ENCODE results near the gene KLF17.
"Not testable (repeated sequence)": the region's sequence is repeated elsewhere in the genome, so short reads cannot be mapped to it uniquely, and the experiment has no call there.

The KLF17 gene

DNA sequence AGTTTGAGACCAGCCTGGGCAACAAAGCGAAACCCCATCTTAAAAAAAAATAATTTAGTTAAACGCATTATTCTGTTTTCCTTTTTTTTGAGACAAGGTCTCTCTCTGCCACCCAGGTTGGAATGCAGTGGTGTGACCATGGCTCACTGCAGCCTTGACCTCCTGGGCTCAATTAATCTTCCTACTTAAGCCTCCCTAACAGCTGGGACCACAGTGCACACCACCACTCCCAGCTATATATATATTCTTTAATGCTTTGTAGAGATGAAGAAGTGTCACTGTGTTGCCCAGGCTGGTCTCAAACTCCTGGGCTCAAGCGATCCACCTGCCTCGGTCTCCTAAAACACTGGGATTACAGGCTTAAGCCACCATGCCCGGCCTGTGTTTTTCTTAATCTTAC is 7.7 kb upstream of the KLF17 start:
- no peak for DNase-seq (ENCODE audit: low read depth)

DNA sequence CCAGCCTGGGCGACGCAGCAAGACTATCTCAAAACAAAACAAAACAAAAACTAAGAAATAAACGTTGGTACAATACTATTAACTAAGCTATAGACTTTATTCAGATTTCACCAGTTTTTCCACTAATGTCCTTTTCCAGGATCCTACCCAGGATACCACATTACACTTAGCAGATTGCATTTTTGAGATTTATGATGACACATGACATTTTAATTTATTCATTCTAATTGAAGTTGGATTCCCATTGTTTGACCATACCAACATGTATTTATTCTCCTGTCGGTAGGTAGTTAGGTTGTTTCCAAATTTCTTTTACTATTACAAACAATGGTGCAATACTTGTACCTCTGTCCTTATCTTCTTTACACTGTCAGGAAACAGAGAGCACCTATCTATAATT is 6.8 kb upstream of the KLF17 start:
- DNase-seq (ENCODE audit: low read depth) = no peak

DNA sequence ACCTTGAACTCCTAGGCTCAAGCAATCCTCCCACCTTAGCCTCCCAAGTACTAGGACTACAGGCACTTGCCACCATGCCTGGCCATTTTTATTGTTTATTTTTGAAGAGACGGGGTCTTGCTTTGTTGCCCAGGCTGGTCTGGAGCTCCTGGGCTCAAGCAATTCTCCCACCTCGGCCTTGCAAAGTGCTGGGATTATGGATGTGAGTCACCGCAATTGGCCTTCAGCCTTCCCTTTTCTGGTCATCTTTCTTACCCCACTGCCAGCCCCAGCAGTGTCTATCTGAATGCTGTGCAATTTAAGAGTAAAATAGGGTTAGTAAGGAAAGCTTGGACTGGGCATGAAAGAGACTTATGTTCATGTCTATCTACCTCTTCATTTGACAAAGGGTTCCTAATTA is 6.1 kb upstream of the KLF17 start:
- no peak for DNase-seq (ENCODE audit: low read depth)

DNA sequence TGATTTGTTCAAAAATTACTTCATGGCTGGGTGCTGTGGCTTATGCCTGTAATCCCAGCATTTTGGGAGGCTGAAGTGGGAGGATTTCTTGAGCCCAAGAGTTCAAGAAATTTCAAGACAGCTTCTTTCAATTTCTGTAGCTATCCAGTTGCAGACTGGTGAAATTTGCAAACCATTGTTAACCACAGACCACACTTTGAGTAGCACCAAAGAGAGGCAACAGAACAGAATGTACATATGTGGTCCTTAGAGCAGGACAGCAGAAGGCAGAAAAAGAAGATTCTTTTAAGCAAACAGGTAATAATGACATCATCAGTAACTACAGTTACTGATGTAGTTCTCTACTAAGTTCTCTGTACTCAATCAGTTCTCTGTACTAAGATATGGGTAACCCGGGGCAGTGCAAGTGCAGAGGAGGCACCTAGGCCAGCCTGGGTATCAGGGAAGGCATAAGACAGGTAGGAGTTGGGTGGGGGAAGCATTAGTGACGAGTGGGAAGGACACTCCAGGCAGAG is 5.5 kb upstream of the KLF17 start:
- no peak for DNase-seq (ENCODE audit: low read depth)

DNA sequence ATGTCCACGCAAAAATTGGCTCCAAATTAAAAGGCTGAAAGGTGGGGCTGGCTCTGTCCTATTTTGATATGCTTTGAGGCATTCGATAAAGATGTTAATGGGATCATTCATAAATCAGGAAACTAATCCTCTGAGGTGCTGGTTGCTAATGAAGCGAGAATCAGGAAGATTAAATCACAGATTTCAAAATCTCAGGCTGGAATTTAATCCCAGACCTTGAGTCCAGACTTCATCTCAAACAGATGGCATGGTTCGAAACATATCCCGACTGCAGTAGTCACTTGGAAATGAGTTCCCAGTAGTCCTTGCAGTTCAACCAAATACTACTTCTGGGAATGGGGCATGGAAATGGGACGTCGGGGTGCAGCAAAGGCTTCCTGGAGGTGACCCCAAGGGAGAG is 4.5 kb upstream of the KLF17 start:
- no peak for DNase-seq (ENCODE audit: low read depth)

DNA sequence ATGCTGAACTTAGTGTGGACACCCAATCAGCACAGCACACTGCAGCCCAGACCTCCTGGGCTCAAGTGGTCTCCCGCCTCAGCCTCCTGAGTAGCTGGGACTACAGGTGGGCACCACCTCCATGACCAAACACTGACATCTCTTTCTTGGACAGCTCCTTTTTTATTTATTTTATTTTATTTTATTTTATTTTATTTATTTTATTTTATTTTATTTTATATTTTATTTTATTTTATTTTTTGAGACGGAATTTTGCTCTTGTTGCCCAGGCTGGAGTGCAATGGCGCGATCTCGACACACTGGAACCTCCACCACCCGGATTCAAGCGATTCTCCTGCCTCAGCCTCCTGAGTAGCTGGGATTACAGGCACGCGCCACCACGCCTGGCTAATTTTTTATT is 1.3 kb upstream of the KLF17 start:
- DNase-seq (ENCODE audit: low read depth) = not testable (repeated sequence)

DNA sequence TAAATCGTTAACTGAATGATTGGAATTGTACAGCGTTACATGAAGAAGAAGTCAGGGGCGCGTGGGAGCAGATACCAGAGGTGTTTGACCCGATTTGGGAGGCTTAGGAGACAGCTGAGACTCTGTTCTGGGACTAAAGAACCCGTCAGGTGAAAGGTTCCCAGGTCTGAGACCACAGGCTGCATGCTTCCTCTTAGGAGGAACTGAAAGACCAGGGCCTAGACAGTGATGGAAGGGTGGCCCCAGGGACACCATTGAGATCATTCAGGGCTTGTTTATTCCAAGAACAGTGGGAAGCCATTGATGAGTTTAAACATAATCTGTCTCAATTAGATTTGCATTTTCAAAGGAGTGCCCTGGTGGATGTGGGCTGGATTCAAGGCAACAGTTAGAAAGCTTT is 904 bp downstream of the KLF17 start:
- DNase-seq (ENCODE audit: low read depth) = no peak

DNA sequence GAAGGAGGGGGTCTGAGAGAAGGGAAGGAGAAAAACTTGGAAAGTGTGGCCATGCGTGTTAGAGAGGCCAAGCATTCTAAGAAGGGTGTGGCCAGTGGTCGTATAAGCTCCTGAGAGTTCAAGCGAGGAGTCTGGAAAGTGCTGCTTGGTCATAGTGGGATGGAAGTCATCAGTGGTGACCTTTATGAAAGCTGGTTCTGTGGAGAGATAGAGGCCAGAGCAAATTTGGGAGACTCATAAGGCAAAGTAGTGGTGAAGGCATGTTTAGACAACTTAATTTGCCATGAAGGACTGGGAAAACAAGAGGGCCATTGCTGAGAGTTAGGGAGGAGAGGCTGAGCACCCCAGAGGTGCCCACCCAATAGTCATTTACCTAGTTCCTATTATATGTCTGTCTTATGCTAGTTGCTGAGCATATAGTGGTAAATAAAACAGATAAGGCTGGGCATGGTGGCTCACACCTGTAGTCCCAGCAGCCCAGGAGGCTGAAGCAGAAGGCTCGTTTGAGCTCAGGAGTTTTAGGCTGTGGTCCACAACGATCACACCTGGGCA is 1.9 kb downstream of the KLF17 start:
- DNase-seq (ENCODE audit: low read depth) = no peak

DNA sequence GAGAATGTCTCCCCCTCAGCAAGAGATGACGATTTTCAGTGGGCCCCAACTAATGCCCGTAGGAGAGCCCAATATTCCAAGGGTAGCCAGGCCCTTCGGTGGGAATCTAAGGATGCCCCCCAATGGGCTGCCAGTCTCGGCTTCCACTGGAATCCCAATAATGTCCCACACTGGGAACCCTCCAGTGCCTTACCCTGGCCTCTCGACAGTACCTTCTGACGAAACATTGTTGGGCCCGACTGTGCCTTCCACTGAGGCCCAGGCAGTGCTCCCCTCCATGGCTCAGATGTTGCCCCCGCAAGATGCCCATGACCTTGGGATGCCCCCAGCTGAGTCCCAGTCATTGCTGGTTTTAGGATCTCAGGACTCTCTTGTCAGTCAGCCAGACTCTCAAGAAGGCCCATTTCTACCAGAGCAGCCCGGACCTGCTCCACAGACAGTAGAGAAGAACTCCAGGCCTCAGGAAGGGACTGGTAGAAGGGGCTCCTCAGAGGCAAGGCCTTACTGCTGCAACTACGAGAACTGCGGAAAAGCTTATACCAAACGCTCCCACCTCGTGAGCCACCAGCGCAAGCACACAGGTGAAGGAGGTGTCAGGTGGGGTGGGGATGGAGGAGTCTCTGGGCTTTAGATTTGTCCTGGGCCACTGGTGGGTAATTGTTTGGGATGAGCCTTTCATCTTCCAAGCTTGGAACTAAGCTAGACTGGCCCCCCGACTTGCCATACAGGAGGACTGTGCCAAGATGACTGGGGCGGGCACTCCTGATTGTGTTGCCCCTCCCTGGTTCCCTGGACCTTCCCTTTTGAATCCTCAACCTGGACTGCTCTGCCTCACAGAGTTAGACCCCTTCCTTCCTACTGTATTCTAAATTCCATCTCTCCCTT is 11.2 kb downstream of the KLF17 start:
- DNase-seq (ENCODE audit: low read depth) = no peak

DNA sequence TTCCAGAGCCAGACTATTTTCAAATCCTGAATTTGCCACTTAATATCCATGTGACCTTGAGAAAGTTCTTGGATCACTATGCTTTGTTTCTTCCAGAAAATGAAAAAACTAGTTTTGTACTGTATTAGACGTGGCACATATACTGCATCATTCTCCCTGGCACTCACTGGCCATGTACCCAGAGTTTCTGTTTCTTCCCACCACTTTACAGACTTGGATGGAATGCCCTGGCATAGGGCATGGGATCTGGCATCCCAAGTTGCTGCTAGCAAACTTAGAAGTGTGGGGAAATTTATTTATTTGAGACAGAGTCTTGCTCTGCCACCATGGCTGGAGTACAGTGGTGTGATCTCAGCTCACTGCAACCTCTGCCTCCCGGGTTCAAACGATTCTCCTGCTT is 12.8 kb downstream of the KLF17 start:
- DNase-seq (ENCODE audit: low read depth) = no peak

DNA sequence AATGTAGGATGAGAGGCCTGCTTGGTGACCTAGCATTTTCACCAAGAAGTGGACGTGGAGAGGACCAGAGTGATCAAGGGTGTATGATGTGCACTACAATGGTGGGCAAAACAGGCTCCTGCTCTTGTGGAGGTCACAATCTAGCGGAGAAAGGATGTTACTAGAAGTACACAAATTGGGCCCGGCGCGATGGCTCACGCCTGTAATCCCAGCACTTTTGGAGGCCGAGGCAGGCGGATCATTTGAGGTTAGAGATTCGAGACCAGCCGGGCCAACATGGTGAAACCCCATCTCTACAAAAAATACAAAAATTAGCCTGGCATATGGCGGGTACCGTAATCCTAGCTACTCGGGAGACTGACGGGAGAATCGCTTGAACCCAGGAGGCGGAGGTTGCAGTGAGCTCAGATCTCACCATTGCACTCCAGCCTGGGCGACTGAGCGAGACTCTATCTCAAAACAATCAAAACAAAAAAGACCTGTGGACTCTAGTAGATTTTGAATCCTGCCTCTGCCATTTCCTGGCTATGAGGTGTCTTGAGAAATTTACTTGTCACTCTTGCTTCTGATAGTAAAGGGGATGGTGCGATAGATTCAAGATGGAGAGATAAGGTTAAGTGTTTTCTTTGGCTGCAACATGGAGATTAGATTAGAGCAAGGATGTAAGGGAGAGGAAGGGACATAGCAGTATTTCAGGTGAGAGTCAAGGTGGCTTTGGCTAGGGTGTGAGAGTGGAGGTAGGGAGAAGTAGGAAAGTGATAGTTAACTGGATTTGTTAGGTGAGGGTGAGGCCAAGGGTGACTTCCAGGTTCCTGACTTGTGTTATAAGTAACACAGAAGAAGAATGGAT is 15.7 kb downstream of the KLF17 start:
- no peak for DNase-seq (ENCODE audit: low read depth)

DNA sequence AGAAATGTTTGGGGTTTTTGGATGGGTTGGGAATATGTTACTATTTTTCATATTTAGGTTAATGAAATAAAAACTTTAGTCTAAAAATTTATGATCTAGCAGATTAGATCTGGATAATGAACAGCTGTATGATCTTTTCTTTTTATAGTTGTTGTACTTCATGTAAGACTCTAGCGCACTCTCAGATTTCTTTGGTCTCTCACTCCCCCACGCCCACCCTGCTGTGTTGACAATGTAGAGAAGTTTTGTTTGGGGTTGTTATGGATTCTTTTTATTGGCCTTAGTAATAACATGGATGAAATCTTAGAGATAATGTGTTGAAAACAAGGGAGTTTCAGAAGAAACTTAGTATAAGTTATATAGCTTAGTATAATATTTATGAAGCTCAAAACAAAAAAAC is 17.3 kb downstream of the KLF17 start:
- no peak for DNase-seq (ENCODE audit: low read depth)

DNA sequence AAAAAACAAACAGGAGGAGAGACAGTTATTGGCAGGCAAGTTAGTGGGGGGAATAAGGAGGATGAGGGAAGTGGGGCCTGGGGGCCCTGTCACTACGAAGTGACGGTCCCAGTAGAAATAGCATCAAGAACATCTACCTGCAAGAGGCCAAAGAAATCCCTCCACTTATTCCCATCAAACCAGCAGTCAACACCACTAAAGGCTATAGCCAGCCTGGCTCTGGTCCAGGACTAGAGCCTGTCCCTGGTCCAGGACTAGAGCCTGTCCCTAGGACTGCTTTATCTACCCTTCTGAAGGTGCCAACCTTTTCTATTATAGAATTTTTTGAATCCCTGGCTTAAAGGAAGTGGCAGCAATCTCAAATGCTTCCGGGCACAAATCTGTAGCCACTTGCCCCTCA is 19.6 kb downstream of the KLF17 start:
- DNase-seq (ENCODE audit: low read depth) = no peak

DNA sequence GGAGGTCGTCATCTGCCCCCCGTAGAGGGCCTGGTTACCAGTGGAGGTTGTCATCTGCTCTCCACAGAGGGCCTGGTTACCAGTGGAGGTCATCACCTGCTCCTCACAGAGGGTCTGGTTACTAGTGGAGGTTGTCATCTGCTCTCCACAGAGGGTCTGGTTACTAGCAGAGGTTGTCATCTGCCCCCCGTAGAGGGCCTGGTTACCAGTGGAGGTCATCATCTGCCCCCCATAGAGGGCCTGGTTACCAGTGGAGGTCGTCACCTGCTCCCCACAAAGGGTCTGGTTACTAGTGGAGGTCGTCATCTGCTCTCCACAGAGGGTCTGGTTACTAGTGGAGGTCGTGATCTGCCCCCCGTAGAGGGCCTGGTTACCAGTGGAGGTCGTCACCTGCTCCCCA is 20.9 kb downstream of the KLF17 start:
- not testable (repeated sequence) for DNase-seq (ENCODE audit: low read depth)

DNA sequence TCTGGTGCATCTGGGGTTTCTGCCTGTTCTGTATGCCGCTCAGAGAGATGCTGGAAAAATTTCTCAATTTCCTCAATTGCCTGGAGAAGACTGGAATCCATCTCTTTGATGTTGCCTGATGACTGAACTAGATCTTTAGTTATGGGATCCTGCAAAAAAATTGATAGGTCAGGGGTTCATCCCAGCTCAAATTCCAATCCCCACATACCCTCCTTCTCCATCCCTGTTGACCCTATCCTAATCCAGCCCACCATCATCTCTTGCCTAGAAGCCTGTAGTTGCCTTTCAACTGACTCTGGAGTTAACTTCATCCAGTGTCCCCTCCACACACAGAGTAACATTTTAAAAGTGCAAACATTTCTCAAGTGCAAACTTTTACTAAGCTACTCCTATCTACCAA is 22.9 kb downstream of the KLF17 start, which contains the start of gene KLF18:
Gene KLF18, minus strand, starts transcription at position 101 of the 400 bp plus-strand sequence. Its CDS starts 0 bp downstream, at position 101.
- DNase-seq (ENCODE audit: low read depth) = no peak

DNA sequence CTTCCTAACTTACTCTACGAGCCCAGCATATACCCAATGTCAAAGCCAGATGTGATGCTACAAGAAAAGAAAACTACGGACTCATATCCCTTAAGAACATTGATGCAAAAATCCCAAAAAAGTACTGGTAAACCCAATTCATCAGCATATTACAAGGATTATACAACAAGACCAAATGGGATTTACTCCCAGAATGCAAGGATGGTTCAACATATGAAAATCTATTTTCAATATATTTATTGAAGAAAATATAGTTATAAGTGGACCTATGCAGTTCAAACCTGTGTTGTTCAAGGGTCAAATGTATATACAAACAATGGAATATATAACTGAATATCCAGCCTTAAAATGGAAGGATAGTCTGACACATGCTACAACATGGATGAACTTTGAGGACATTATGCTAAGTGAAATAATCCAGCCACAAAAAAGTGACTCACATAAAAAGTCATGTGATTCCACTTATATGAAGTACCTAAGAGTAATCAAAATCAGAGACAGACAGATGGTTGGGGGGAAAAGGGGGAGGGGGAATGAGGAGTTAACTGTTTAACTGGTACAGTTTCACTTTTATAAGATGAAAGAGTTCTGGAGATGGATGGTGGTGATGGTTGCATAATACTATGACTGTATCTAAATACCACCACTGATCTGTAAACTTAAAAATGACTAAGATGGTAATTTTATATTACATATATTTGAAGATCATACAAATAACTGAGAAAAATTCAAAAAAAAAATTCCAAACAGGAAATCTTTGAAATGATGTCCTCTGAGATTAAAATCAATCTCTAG is 26.5 kb downstream of the KLF17 start:
- no peak for DNase-seq (ENCODE audit: low read depth)

DNA sequence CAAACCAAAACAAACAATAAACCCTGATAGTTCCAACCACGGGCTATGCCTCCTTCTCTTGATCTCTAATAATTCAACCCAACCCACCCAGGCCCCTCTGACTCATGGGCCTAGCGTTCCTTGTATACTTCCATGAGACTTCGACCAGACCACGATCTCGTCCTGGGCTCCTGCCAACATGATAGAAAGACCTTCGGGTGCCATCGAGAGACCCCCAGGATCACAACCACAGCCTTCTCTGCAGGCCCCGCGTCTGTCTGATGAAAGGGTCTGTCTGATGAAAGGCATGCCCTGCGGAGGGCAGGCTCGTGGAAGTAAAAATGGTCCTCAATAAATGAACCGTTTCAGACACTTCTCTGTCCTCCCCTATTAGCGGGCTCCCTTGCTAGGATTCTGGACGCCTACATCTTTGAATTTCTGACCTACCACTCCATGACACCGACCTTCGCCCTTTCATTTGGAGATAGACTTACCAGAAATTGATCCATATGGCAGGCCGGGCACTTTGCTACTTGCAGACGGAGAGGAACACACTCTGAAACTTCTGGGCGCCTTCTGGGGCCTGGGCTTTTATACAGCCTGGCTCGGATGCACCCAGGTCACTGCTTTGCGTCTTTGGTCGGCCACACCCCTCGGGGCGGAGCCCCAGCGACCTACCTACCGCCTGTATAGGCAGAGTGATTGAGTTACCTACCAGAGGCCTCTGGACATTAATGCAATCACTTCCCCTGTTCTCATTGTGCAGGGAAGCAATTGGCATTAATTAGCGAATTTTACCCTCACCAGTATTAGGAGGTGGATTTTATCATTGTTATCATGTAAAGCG is 28.1 kb downstream of the KLF17 start:
- DNase-seq (ENCODE audit: low read depth) = no peak

DNA sequence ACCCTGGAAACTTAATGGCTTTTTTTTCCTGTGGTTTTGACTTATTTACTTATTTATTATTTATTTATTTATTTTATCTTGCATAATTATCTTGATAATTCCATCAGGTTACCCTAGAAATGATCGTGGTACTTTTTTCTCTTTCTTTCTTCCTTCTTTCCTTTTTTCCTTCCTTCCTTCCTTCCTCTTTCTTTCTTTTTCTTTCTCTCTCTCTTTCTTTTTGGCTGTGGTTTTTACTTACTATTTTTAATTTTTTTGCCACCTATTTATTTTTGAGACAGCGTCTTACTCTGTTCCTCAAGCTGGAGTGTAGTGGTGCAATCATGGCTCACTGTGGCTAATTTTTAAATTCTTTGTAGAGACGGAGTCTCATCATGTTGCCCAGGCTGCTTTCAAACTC is 29.0 kb downstream of the KLF17 start:
- no peak for DNase-seq (ENCODE audit: low read depth)

DNA sequence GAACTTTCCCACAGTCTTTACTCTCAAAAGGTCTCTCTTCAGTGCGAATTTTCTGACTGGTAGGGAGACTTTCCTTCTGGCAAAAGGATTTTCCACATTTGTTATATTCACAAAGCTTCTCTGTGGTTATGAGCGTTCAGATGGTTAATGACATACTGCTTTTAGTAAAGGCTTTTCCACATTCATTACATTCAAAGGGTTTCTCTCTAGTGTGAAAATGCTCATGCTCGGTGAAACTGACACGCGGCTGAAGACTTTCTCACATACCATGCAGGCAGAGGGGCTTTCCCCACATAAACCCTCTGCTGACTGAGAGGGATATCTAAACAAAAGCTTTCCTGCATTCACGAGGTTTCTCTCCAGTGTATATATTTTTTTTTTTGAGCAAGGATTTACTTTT is 32.7 kb downstream of the KLF17 start:
- no peak for DNase-seq (ENCODE audit: low read depth)

DNA sequence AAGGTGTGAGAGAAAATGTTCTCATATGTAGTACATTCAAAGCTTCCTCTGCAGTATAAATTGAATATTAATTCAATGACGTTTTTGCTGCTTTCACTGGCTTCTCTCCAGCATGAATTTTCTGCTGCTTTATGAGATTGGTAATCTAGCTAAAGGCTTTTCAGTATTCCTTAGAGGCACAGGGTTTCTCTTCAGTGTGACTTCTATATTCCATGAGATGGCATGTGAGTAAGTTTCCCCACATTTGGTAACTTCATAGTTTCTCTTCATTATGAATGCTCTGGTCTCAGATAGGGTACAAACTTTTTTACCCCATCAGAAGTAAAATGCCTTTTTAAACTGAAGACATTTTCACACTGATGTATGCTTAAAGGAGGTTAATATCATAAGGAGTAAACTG is 33.2 kb downstream of the KLF17 start:
- DNase-seq (ENCODE audit: low read depth) = no peak

DNA sequence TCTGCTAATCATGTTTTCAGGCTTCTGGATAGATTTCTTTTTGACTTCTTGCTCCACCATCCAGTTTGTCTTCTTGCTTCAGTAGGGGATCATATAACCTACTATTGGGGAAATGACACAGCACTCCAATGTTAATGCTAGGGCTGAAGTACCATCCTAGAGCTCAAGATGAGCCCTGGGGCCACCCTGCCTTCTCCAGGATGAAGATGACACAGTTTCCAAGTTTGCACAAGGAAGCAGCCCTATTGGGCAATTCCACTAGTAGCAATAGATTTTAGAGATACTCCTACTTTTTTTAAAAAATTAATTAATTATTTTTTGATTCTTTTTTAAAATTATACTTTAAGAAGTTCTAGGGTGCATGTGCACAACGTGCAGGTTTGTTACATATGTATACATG is 34.1 kb downstream of the KLF17 start:
- DNase-seq (ENCODE audit: low read depth) = no peak
